H1 (cell line): ENCODE data around the gene CTCF. TPM values are rescaled to one million over a fixed set of nuclear protein-coding genes. Genes with fewer than 3 reads are reported as not detected.

Experiments
- CTCF ChIA-PET: fragments of 300-600 bp; sonication (Branson Sonifier 250); formaldehyde crosslinking; loops from one replicate; lab custom pipeline; 2021; ENCODE audit not compliant: partially characterized antibody; lab: Charles Lee
- POLR2A ChIA-PET: fragments of 300-600 bp; sonication (Branson Sonifier 250); formaldehyde crosslinking; loops from one replicate; lab custom pipeline; 2021; ENCODE audit warnings: inconsistent platforms; ENCODE audit not compliant: partially characterized antibody; lab: Charles Lee
- DNase-seq, 2 experiments: peaks; one replicate each; pipeline versions ENCODE4 v3.0.0 to v3.0.0-alpha.2; 2010 to 2022; ENCODE audit warnings: low spot score in 2 of 2, low read depth in 1 of 2, mixed read lengths in 1 of 2
- FAIRE-seq: peaks from 2 replicates; lab custom pipeline; 2011; peaks lifted over from hg19 to GRCh38; lab: Jason Lieb, UNC
- H2AFZ ChIP-seq: 2 replicates; pipeline ENCODE4 v1.8.1; 2012; ENCODE audit warnings: low read length, inconsistent platforms
- H2AK5ac ChIP-seq: 2 replicates; pipeline ENCODE4 v1.6.1; 2013; ENCODE audit warnings: low read depth, low read length
- H2BK120ac ChIP-seq: replicated peaks from 2 replicates; pipeline ENCODE3; 2013; ENCODE audit warnings: low read depth, low read length, inconsistent platforms
- H2BK12ac ChIP-seq: 2 replicates; pipeline ENCODE4 v1.6.1; 2013; ENCODE audit warnings: low read depth, low read length
- H2BK15ac ChIP-seq: 2 replicates; pipeline ENCODE4 v1.6.1; 2013; ENCODE audit warnings: low read length
- H2BK20ac ChIP-seq: 2 replicates; pipeline ENCODE4 v1.6.1; 2013; ENCODE audit warnings: low read length
- H2BK5ac ChIP-seq: 2 replicates; pipeline ENCODE4 v1.6.1; 2013; ENCODE audit warnings: low read depth, low read length
- H3K14ac ChIP-seq: 2 replicates; pipeline ENCODE4 v1.6.1; 2013; ENCODE audit warnings: inconsistent platforms; ENCODE audit not compliant: insufficient read length
- H3K18ac ChIP-seq: 2 replicates; pipeline ENCODE4 v1.6.1; 2013; ENCODE audit warnings: low read length; ENCODE audit errors: extremely low read depth
- H3K23ac ChIP-seq: 2 replicates; pipeline ENCODE4 v1.6.1; 2013; ENCODE audit warnings: inconsistent platforms; ENCODE audit not compliant: insufficient read length
- H3K23me2 ChIP-seq: 2 replicates; pipeline ENCODE4 v1.6.1; 2013; ENCODE audit warnings: low read depth, low read length
- H3K27ac ChIP-seq: 2 replicates; pipeline ENCODE4 v1.6.1; 2011; ENCODE audit warnings: low read depth, low read length, inconsistent platforms
- H3K27me3 ChIP-seq, 4 experiments: replicated peaks in 1 of 4; 1 replicate in 1 of 4; 2 replicates in 3 of 4; pipeline versions ENCODE4 v1.6.1 to v1.8.1; 2011 to 2013; ENCODE audit warnings: low read length in 3 of 4, mild to moderate bottlenecking in 3 of 4, inconsistent platforms in 2 of 4, mixed read lengths in 2 of 4, moderate library complexity in 1 of 4; ENCODE audit not compliant: control insufficient read depth in 3 of 4, insufficient read depth in 3 of 4; ENCODE audit errors: extremely low read depth in 1 of 4
- H3K36me3 ChIP-seq, 4 experiments: 2 replicates each; pipeline versions ENCODE4 v1.6.1 to v1.8.1; 2011 to 2013; ENCODE audit warnings: mild to moderate bottlenecking in 4 of 4, low read length in 3 of 4, moderate library complexity in 2 of 4, control low read depth in 1 of 4, inconsistent platforms in 1 of 4; ENCODE audit not compliant: insufficient read depth in 4 of 4, control insufficient read depth in 2 of 4
- H3K4ac ChIP-seq: replicated peaks from 2 replicates; pipeline ENCODE3; 2013; ENCODE audit warnings: low read length, low read depth, mixed read lengths, inconsistent platforms; ENCODE audit not compliant: insufficient read length
- H3K4me1 ChIP-seq, 4 experiments: replicated peaks in 1 of 4; 1 replicate in 1 of 4; 2 replicates in 3 of 4; pipeline versions ENCODE4 v1.6.1 to v1.8.1; 2011 to 2013; ENCODE audit warnings: low read length in 3 of 4, inconsistent platforms in 2 of 4, mixed read lengths in 1 of 4; ENCODE audit not compliant: insufficient read depth in 4 of 4, control insufficient read depth in 3 of 4
- H3K4me2 ChIP-seq, 2 experiments: 2 replicates each; pipeline versions ENCODE4 v1.6.1 to v1.8.1; 2011 to 2013; ENCODE audit warnings: low read depth in 2 of 2, low read length in 2 of 2, control low read depth in 1 of 2, inconsistent platforms in 1 of 2, mild to moderate bottlenecking in 1 of 2; ENCODE audit not compliant: insufficient read depth in 1 of 2
- H3K4me3 ChIP-seq, 4 experiments: fragments of 200-600, 300-600 bp in 1 of 4; sonication (generic), shearing (Covaris generic), sonication (Bioruptor Twin) in 1 of 4; 2 replicates each; pipeline versions ENCODE4 v1.5.1 to v1.8.1; 2011 to 2016; ENCODE audit warnings: low read length in 4 of 4, low read depth in 3 of 4, control low read depth in 2 of 4, inconsistent platforms in 2 of 4, mild to moderate bottlenecking in 2 of 4, mixed read lengths in 1 of 4, moderate library complexity in 1 of 4; ENCODE audit not compliant: insufficient read depth in 2 of 4; ENCODE audit errors: extremely low read depth in 1 of 4
- H3K56ac ChIP-seq: replicated peaks from 2 replicates; pipeline ENCODE3; 2013; ENCODE audit warnings: low read depth, mild to moderate bottlenecking, mixed read lengths, low read length, inconsistent platforms; ENCODE audit not compliant: insufficient read length
- H3K79me1 ChIP-seq: 2 replicates; pipeline ENCODE4 v1.6.1; 2013; ENCODE audit warnings: low read depth, low read length, control low read depth
- H3K79me2 ChIP-seq, 2 experiments: 2 replicates each; pipeline versions ENCODE4 v1.6.1 to v1.8.1; 2012 to 2013; ENCODE audit warnings: low read length in 2 of 2, mild to moderate bottlenecking in 2 of 2, inconsistent platforms in 1 of 2; ENCODE audit not compliant: insufficient read depth in 2 of 2, control insufficient read depth in 1 of 2
- H3K9ac ChIP-seq, 4 experiments: replicated peaks in 1 of 4; 1 replicate in 1 of 4; 2 replicates in 3 of 4; pipeline versions ENCODE4 v1.6.1 to v1.8.1; 2011 to 2013; ENCODE audit warnings: low read depth in 3 of 4, low read length in 3 of 4, control low read depth in 2 of 4, mild to moderate bottlenecking in 2 of 4, moderate library complexity in 2 of 4, inconsistent platforms in 1 of 4; ENCODE audit errors: extremely low read depth in 1 of 4
- H3K9me3 ChIP-seq, 2 experiments: 2 replicates each; pipeline versions ENCODE4 v1.6.1 to v1.8.1; 2012 to 2013; ENCODE audit warnings: mild to moderate bottlenecking in 2 of 2, moderate library complexity in 2 of 2, control low read depth in 1 of 2, inconsistent platforms in 1 of 2, low read depth in 1 of 2, low read length in 1 of 2, mixed read lengths in 1 of 2; ENCODE audit not compliant: insufficient read depth in 2 of 2
- H4K20me1 ChIP-seq, 2 experiments: replicated peaks in 1 of 2; 2 replicates each; pipeline versions ENCODE3 to v1.8.1; 2011 to 2013; ENCODE audit warnings: inconsistent platforms in 2 of 2, low read length in 2 of 2, mild to moderate bottlenecking in 1 of 2; ENCODE audit not compliant: insufficient read depth in 2 of 2, control insufficient read depth in 1 of 2
- H4K5ac ChIP-seq: 2 replicates; pipeline ENCODE4 v1.6.1; 2013; ENCODE audit warnings: low read length, low read depth, mixed read lengths, inconsistent platforms; ENCODE audit not compliant: insufficient read length
- H4K8ac ChIP-seq: 2 replicates; pipeline ENCODE4 v1.8.0; 2013; ENCODE audit warnings: mild to moderate bottlenecking, moderate library complexity, low read length, inconsistent platforms; ENCODE audit not compliant: insufficient read depth; ENCODE audit errors: extremely low read depth
- H4K91ac ChIP-seq: replicated peaks from 2 replicates; pipeline ENCODE3; 2013; ENCODE audit warnings: low read length, mixed read lengths, inconsistent platforms; ENCODE audit not compliant: insufficient read length
- CEBPB ChIP-seq: IDR thresholded peaks from 2 replicates; pipeline ENCODE4 v1.6.1; 2012; ENCODE audit warnings: low read depth, low read length
- CHD2 ChIP-seq: IDR thresholded peaks from 2 replicates; pipeline ENCODE4 v1.6.1; 2012; ENCODE audit warnings: low read length, improper control_type of control experiment
- EZH2 ChIP-seq: fragments of 200-600 bp; sonication (generic); IDR thresholded peaks from 2 replicates; pipeline ENCODE4 v1.7.1; 2012; ENCODE audit warnings: low read depth, mild to moderate bottlenecking, moderate library complexity, low read length, inconsistent platforms; ENCODE audit not compliant: severe bottlenecking
- FOSL1 ChIP-seq: IDR thresholded peaks from 2 replicates; pipeline ENCODE4 v1.6.1; 2011; ENCODE audit warnings: mild to moderate bottlenecking, low read depth, low read length, moderate library complexity; ENCODE audit not compliant: insufficient read depth
- JUND ChIP-seq: IDR thresholded peaks from 2 replicates; pipeline ENCODE4 v1.6.1; 2011; ENCODE audit warnings: mild to moderate bottlenecking, improper control_type of control experiment, low read length
- KDM4A ChIP-seq: IDR thresholded peaks from one replicate; pipeline ENCODE4 v1.7.1; 2012; ENCODE audit warnings: low read depth, mild to moderate bottlenecking, moderate library complexity, low read length, inconsistent platforms; ENCODE audit not compliant: severe bottlenecking
- PHF8 ChIP-seq: fragments of 200-600 bp; sonication (generic); conservative IDR thresholded peaks from 2 replicates; pipeline ENCODE4 v1.7.1; 2012; ENCODE audit warnings: low read depth, mild to moderate bottlenecking, inconsistent platforms, low read length, moderate library complexity
- POLR2A ChIP-seq, 2 experiments: IDR thresholded peaks; 1 replicate in 1 of 2; 2 replicates in 1 of 2; pipeline ENCODE4 v1.6.1; 2011; ENCODE audit warnings: low read depth in 2 of 2, low read length in 2 of 2, mild to moderate bottlenecking in 2 of 2; ENCODE audit errors: control extremely low read depth in 1 of 2
- POU5F1 ChIP-seq: IDR thresholded peaks from 2 replicates; pipeline ENCODE4 v1.6.1; 2011; ENCODE audit warnings: low read depth, mild to moderate bottlenecking, low read length, moderate library complexity
- RFX5 ChIP-seq: IDR thresholded peaks from 2 replicates; pipeline ENCODE4 v1.6.1; 2011; ENCODE audit warnings: low read depth, low read length, improper control_type of control experiment, borderline replicate concordance
- RNF2 ChIP-seq: fragments of 200-900, 300-1000 bp; sonication (generic); IDR thresholded peaks from 2 replicates; pipeline ENCODE4 v1.7.1; 2016; ENCODE audit warnings: borderline replicate concordance, low read depth, mild to moderate bottlenecking, antibody characterized with exemption, low read length; ENCODE audit not compliant: poor library complexity, severe bottlenecking; ENCODE audit errors: missing control alignments
- SP2 ChIP-seq: IDR thresholded peaks from 2 replicates; pipeline ENCODE4 v1.6.1; 2012; ENCODE audit warnings: mild to moderate bottlenecking, low read length, inconsistent platforms
- ZNF274 ChIP-seq: IDR thresholded peaks from 2 replicates; pipeline ENCODE4 v1.7.0; 2012; ENCODE audit warnings: low read length, borderline replicate concordance; ENCODE audit errors: extremely low read depth
- WGBS, 2 experiments: shearing (Covaris generic) in 1 of 2; methylation state at CpG; one replicate each; pipeline versions ENCODE4 v1.1.6 to v1.1.7; 2013 to 2015; ENCODE audit warnings: low lambda C conversion rate in 2 of 2, mixed read lengths in 2 of 2, inconsistent platforms in 1 of 2, low coverage in 1 of 2, missing lambda C conversion rate in 1 of 2; ENCODE audit not compliant: insufficient replicate concordance in 2 of 2, insufficient coverage in 1 of 2, insufficient read length in 1 of 2; ENCODE audit errors: extremely low coverage in 1 of 2, missing lambda C conversion rate in 1 of 2; 5-methylcytosine and 5-hydroxymethylcytosine counted together
- polyA plus RNA-seq, 7 experiments: library from polyadenylated mRNA; depleted of rRNA in 3 of 7; stranded (reverse) in 5 of 7; unstranded in 2 of 7; fragments of >200 nt in 5 of 7; fragments of 200-250 nt in 2 of 7; gene quantifications; 1 replicate in 5 of 7; 2 replicates in 1 of 7; 4 replicates in 1 of 7; pipeline versions ENCODE4 v1.2.1 to v1.2.3, GENCODE V29; 2011 to 2013; ENCODE audit warnings: missing spikeins in 2 of 7, mixed read lengths in 2 of 7
- total RNA-seq: library from RNA; stranded (reverse); fragmentation: NEBNext Ultra II Directional; extraction: Animal tissue kit (Norgen Biotek cat#: 25700); gene quantifications from 2 replicates; pipeline ENCODE4 v1.2.1, GENCODE V29; 2021
- TF ChIP-seq, protein P1 (sequence below): IDR thresholded peaks from 2 replicates; pipeline ENCODE4 v1.6.1; 2012; ENCODE audit warnings: inconsistent platforms

Gene CTCF
- total and polyA plus RNA-seq, 2 of the 8 experiments (the other 6 are each of a cell fraction or from before 2014, with no cell fraction given): 32.4 to 66.0 TPM

DNA sequence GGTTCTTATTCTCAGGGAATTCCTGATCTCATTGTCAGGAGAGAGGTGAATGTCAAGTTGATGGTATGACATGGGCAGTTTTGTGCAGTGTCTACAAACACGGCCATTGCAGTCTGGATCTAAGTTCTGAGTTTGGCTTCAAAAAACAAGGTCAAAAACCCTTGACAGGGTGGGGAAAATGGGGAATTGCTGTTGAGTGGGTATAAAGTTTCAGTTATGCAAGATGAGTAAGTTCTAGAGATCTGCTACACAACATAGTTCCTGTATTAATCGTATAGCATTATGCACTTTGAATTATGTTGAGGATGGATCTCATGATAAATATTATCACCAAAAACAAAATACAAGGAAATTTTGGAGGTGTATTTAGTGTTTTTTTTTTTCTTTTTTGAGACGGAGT is 46.0 kb downstream of the CTCF start:
- no peak for DNase-seq
- Histone ChIP-seq H3K4me2 (no peak overlapping the region), H3K9ac (no peak overlapping the region), H3K23me2 (no peaks in the 10 kb centered on the region), H3K4me3 (no peak overlapping the region), H3K56ac (no peak overlapping the region), H3K79me1 (no peaks in the 10 kb centered on the region; the same call in 1 of the 2 replicates), H2BK120ac (no peak overlapping the region), H3K79me2 (peaks cover 0 to 35% of the 10 kb centered on the region in 2 experiments; a peak in 2 of 4 replicates), H2BK20ac (no peak overlapping the region), H3K4ac (no peak overlapping the region), H2BK12ac (no peak overlapping the region), H3K4me1 (no peaks in the 10 kb centered on the region), H3K14ac (no peak overlapping the region), H3K27ac (no peak overlapping the region), H2AK5ac (no peak overlapping the region), H3K23ac (no peak overlapping the region), H4K8ac (no peak overlapping the region), H3K9me3 (no peaks in the 10 kb centered on the region), H4K5ac (no peak overlapping the region), H3K36me3 (peaks cover 4 to 25% (median 18%) of the 10 kb centered on the region in 4 experiments; a peak in 6 of 8 replicates), H2BK5ac (no peak overlapping the region), H4K91ac (no peak overlapping the region), H3K18ac (no peak overlapping the region), H3K27me3 (no peaks in the 10 kb centered on the region), H4K20me1 (peaks cover 0 to 1% of the 10 kb centered on the region in 2 experiments), H2BK15ac (no peak overlapping the region), H2AFZ (no peak overlapping the region)
- ChIA-PET CTCF (interaction anchor here (0.7 to 1.7 kb wide), 2 partner anchors 33 to 64 kb away, joined by 3 to 4 read pairs; no protein-coding TSS in a partner anchor), POLR2A (interaction anchor here (0.7 to 1.4 kb wide), 2 partner anchors 45 to 1875 kb away, joined by 3 to 4 read pairs; no protein-coding TSS in a partner anchor)
- no peak for FAIRE-seq
- WGBS, 2 experiments: 99% methylated on average over 3 of the region's 3 CpGs; no CpG with 5 or more reads in 1 of the 2 experiments
- no peak for TF ChIP-seq ZNF274
- TF ChIP-seq RNF2: no peak
- TF ChIP-seq JUND: no peak
- TF ChIP-seq RFX5: no peak
- no peak for TF ChIP-seq KDM4A
- TF ChIP-seq POLR2A (IDR thresholded peaks at IDR 0.05; ENCODE audit: control extremely low read depth in 1 of 2, low read depth in 2 of 2, low read length in 2 of 2): no peak
- no peak for TF ChIP-seq CHD2
- no peak for TF ChIP-seq EZH2
- no peak for TF ChIP-seq PHF8
- TF ChIP-seq, protein P1, sequence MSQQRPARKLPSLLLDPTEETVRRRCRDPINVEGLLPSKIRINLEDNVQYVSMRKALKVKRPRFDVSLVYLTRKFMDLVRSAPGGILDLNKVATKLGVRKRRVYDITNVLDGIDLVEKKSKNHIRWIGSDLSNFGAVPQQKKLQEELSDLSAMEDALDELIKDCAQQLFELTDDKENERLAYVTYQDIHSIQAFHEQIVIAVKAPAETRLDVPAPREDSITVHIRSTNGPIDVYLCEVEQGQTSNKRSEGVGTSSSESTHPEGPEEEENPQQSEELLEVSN: no peak
- TF ChIP-seq POU5F1: no peak
- no peak for TF ChIP-seq CEBPB
- TF ChIP-seq FOSL1: no peak
- no peak for TF ChIP-seq SP2
